Endothelial cell of umbilical vein (primary cell): ENCODE data around the gene KRT81.

ENCODE experiments used
- EZH2 ChIP-seq: IDR thresholded peaks from 2 replicates; pipeline ENCODE4 v1.6.1; 2012; ENCODE audit warnings: borderline replicate concordance, low read depth, mild to moderate bottlenecking, moderate library complexity, low read length, inconsistent platforms; ENCODE audit not compliant: severe bottlenecking
- FOS ChIP-seq: IDR thresholded peaks from 2 replicates; pipeline ENCODE4 v1.6.1; 2011; ENCODE audit warnings: mild to moderate bottlenecking, low read length, moderate library complexity, borderline replicate concordance; ENCODE audit not compliant: insufficient read depth
- JUN ChIP-seq: IDR thresholded peaks from 2 replicates; pipeline ENCODE4 v1.6.1; 2011; ENCODE audit warnings: borderline replicate concordance, low read depth; ENCODE audit not compliant: insufficient read length, insufficient read depth
- MAX ChIP-seq: IDR thresholded peaks from 2 replicates; pipeline ENCODE4 v1.6.1; 2011; ENCODE audit not compliant: insufficient read depth, insufficient read length
- MYC ChIP-seq: IDR thresholded peaks from one replicate; pipeline ENCODE4 v1.6.1; 2011; ENCODE audit warnings: mild to moderate bottlenecking, low read depth, low read length
- POLR2A ChIP-seq: IDR thresholded peaks from 2 replicates; pipeline ENCODE4 v1.6.1; 2012; ENCODE audit warnings: low read depth, mild to moderate bottlenecking, control low read depth, low read length
- POLR2AphosphoS5 ChIP-seq: IDR thresholded peaks from 2 replicates; pipeline ENCODE4 v1.6.1; 2012; ENCODE audit warnings: low read depth, mild to moderate bottlenecking, control low read depth, low read length, moderate library complexity; ENCODE audit not compliant: insufficient read depth
- TF ChIP-seq, protein P1 (sequence below), 2 donors: IDR thresholded peaks; 1 replicate in 1 of 2; 2 replicates in 1 of 2; pipeline ENCODE4 v1.5.1; 2011; ENCODE audit warnings: low read length in 2 of 2, mild to moderate bottlenecking in 2 of 2, moderate library complexity in 2 of 2, control low read depth in 1 of 2, inconsistent platforms in 1 of 2, low read depth in 1 of 2; ENCODE audit not compliant: insufficient read depth in 1 of 2; ENCODE audit errors: extremely low read depth in 1 of 2

- no peak for TF ChIP-seq POLR2A
- TF ChIP-seq, protein P1, sequence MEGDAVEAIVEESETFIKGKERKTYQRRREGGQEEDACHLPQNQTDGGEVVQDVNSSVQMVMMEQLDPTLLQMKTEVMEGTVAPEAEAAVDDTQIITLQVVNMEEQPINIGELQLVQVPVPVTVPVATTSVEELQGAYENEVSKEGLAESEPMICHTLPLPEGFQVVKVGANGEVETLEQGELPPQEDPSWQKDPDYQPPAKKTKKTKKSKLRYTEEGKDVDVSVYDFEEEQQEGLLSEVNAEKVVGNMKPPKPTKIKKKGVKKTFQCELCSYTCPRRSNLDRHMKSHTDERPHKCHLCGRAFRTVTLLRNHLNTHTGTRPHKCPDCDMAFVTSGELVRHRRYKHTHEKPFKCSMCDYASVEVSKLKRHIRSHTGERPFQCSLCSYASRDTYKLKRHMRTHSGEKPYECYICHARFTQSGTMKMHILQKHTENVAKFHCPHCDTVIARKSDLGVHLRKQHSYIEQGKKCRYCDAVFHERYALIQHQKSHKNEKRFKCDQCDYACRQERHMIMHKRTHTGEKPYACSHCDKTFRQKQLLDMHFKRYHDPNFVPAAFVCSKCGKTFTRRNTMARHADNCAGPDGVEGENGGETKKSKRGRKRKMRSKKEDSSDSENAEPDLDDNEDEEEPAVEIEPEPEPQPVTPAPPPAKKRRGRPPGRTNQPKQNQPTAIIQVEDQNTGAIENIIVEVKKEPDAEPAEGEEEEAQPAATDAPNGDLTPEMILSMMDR (IDR thresholded peaks at IDR 0.05; ENCODE audit: extremely low read depth in 1 of 2, insufficient read depth in 1 of 2, low read depth in 1 of 2, low read length in 2 of 2): no peak
- no peak for TF ChIP-seq MYC
- TF ChIP-seq FOS: no peak
- no peak for TF ChIP-seq JUN
- TF ChIP-seq EZH2: no peak
- TF ChIP-seq POLR2AphosphoS5: no peak
- TF ChIP-seq MAX: no peak
Measured at GRCh38 chr12:52316701-52317100, 25.4 kb upstream of the KRT81 start.
